IMR-90 (cell line): ENCODE data around the gene TMC3. TPM values are rescaled to one million over a fixed set of nuclear protein-coding genes. Genes with fewer than 3 reads are reported as not detected.

Source experiments
- ATAC-seq: fragments of 200-7000 bp; cut with Tn5 transposase; 2 replicates; pipeline ENCODE4 v1.9.1; 2020; ENCODE audit warnings: low read depth, mild to moderate bottlenecking, moderate library complexity
- BruUV-seq: library from RNA; stranded (reverse); fragments of 400-500 nt; replicated peaks from 2 replicates; lab custom pipeline; 2021; lab: Mats Ljungman, UMichigan
- CTCF ChIA-PET: fragments of 300-600 bp; formaldehyde crosslinking; extraction: SDS; loops from one replicate; lab custom pipeline; 2021; ENCODE audit warnings: antibody characterized with exemption; lab: Yijun Ruan, JAX
- POLR2A ChIA-PET: fragments of 300-600 bp; sonication (Branson Sonifier 250); formaldehyde crosslinking; loops from one replicate; lab custom pipeline; 2022; ENCODE audit warnings: antibody characterized with exemption; ENCODE audit not compliant: unreplicated experiment; lab: Charles Lee
- DNase-seq: peaks from one replicate; pipeline ENCODE4 v3.0.0; 2013
- H2AFZ ChIP-seq: replicated peaks from 2 replicates; pipeline ENCODE3; 2013; ENCODE audit warnings: low read length, mild to moderate bottlenecking; ENCODE audit not compliant: poor library complexity
- H2AK5ac ChIP-seq: 2 replicates; pipeline ENCODE4 v1.6.1; 2013; ENCODE audit warnings: low read depth, low read length, inconsistent platforms
- H2AK9ac ChIP-seq: replicated peaks from 2 replicates; pipeline ENCODE3; 2013; ENCODE audit warnings: mild to moderate bottlenecking, low read depth, low read length, moderate library complexity; ENCODE audit not compliant: poor library complexity
- H2BK120ac ChIP-seq: 2 replicates; pipeline ENCODE4 v1.6.1; 2013; ENCODE audit warnings: low read depth, low read length, inconsistent platforms
- H2BK15ac ChIP-seq: 3 replicates; pipeline ENCODE4 v1.6.1; 2013; ENCODE audit warnings: low read depth, low read length, inconsistent platforms
- H2BK20ac ChIP-seq: 2 replicates; pipeline ENCODE4 v1.6.1; 2013; ENCODE audit warnings: low read depth, mild to moderate bottlenecking, inconsistent platforms, low read length, moderate library complexity
- H2BK5ac ChIP-seq: 2 replicates; pipeline ENCODE4 v1.6.1; 2013; ENCODE audit warnings: mild to moderate bottlenecking, low read depth, low read length, inconsistent platforms; ENCODE audit not compliant: poor library complexity, severe bottlenecking
- H3K14ac ChIP-seq: replicated peaks from 2 replicates; pipeline ENCODE4 v1.6.1; 2013; ENCODE audit warnings: low read depth, low read length, inconsistent platforms
- H3K18ac ChIP-seq: 2 replicates; pipeline ENCODE4 v1.6.1; 2013; ENCODE audit warnings: low read depth, low read length, control low read depth
- H3K23ac ChIP-seq: 2 replicates; pipeline ENCODE4 v1.6.1; 2013; ENCODE audit warnings: low read depth, low read length, inconsistent platforms
- H3K27ac ChIP-seq: 2 replicates; pipeline ENCODE4 v1.5.1; 2013; ENCODE audit warnings: mild to moderate bottlenecking, control low read depth, low read length; ENCODE audit not compliant: insufficient read depth
- H3K27me3 ChIP-seq: 2 replicates; pipeline ENCODE4 v1.6.1; 2013; ENCODE audit warnings: low read length; ENCODE audit not compliant: control insufficient read depth, insufficient read depth
- H3K36me3 ChIP-seq: 2 replicates; pipeline ENCODE4 v1.6.1; 2013; ENCODE audit warnings: low read length, mixed read lengths; ENCODE audit not compliant: control insufficient read depth, insufficient read depth
- H3K4ac ChIP-seq: 2 replicates; pipeline ENCODE4 v1.6.1; 2013; ENCODE audit warnings: low read depth, low read length, inconsistent platforms
- H3K4me1 ChIP-seq: 2 replicates; pipeline ENCODE4 v1.6.1; 2013; ENCODE audit warnings: low read length, mixed read lengths; ENCODE audit not compliant: control insufficient read depth, insufficient read depth
- H3K4me2 ChIP-seq: 2 replicates; pipeline ENCODE4 v1.6.1; 2013; ENCODE audit warnings: low read depth, mild to moderate bottlenecking, control low read depth, low read length, moderate library complexity
- H3K4me3 ChIP-seq: 2 replicates; pipeline ENCODE4 v1.5.1; 2013; ENCODE audit warnings: low read depth, mild to moderate bottlenecking, control low read depth, low read length, moderate library complexity; ENCODE audit not compliant: insufficient read depth
- H3K56ac ChIP-seq: 2 replicates; pipeline ENCODE4 v1.6.1; 2013; ENCODE audit warnings: low read length, inconsistent platforms; ENCODE audit not compliant: insufficient read depth; ENCODE audit errors: extremely low read depth
- H3K79me1 ChIP-seq, 2 experiments: 2 replicates each; pipeline ENCODE4 v1.6.1; 2013; ENCODE audit warnings: low read length in 2 of 2, inconsistent platforms in 1 of 2, low read depth in 1 of 2
- H3K9ac ChIP-seq: 2 replicates; pipeline ENCODE4 v1.6.1; 2013; ENCODE audit warnings: low read depth, low read length, control low read depth
- H3K9me1 ChIP-seq: 2 replicates; pipeline ENCODE4 v1.6.1; 2013; ENCODE audit warnings: low read length, inconsistent platforms; ENCODE audit not compliant: insufficient read depth
- H3K9me3 ChIP-seq: 2 replicates; pipeline ENCODE4 v1.6.1; 2013; ENCODE audit warnings: low read length; ENCODE audit not compliant: control insufficient read depth, insufficient read depth
- H4K20me1 ChIP-seq: 2 replicates; pipeline ENCODE4 v1.6.1; 2013; ENCODE audit warnings: low read length, inconsistent platforms; ENCODE audit not compliant: insufficient read depth
- H4K5ac ChIP-seq: 2 replicates; pipeline ENCODE4 v1.6.1; 2013; ENCODE audit warnings: mild to moderate bottlenecking, low read depth, low read length, control low read depth
- H4K8ac ChIP-seq, 2 experiments: 2 replicates each; pipeline ENCODE4 v1.6.1; 2013; ENCODE audit warnings: low read depth in 2 of 2, low read length in 2 of 2, control low read depth in 1 of 2, inconsistent platforms in 1 of 2
- H4K91ac ChIP-seq: 2 replicates; pipeline ENCODE4 v1.6.1; 2013; ENCODE audit warnings: low read depth, low read length, inconsistent platforms; ENCODE audit not compliant: insufficient read depth
- BHLHE40 ChIP-seq: fragments of 150-350 bp; IDR thresholded peaks from 2 replicates; pipeline ENCODE4 v1.6.1; 2016; ENCODE audit warnings: mild to moderate bottlenecking, low read depth, low read length
- CEBPB ChIP-seq: IDR thresholded peaks from 2 replicates; pipeline ENCODE4 v1.6.1; 2012; ENCODE audit warnings: low read depth, low read length, improper control_type of control experiment
- CHD1 ChIP-seq: IDR thresholded peaks from 2 replicates; pipeline ENCODE4 v1.6.1; 2012; ENCODE audit warnings: low read depth, low read length, improper control_type of control experiment
- CTCF ChIP-seq: conservative IDR thresholded peaks from 2 replicates; pipeline ENCODE4 v1.5.1; 2012; ENCODE audit warnings: mild to moderate bottlenecking, low read depth, low read length, improper control_type of control experiment
- ELK1 ChIP-seq: fragments of 150-350 bp; IDR thresholded peaks from 2 replicates; pipeline ENCODE4 v1.6.1; 2016; ENCODE audit warnings: low read depth, mild to moderate bottlenecking, low read length, moderate library complexity, borderline replicate concordance
- FOS ChIP-seq: fragments of 150-350 bp; IDR thresholded peaks from 2 replicates; pipeline ENCODE4 v1.6.1; 2016; ENCODE audit warnings: low read depth, low read length
- MAFK ChIP-seq: IDR thresholded peaks from 2 replicates; pipeline ENCODE4 v1.6.1; 2012; ENCODE audit warnings: low read depth, low read length, improper control_type of control experiment
- MAZ ChIP-seq: IDR thresholded peaks from 2 replicates; pipeline ENCODE4 v1.6.1; 2012; ENCODE audit warnings: low read depth, mild to moderate bottlenecking, low read length, improper control_type of control experiment, moderate library complexity, borderline replicate concordance
- MXI1 ChIP-seq: IDR thresholded peaks from 2 replicates; pipeline ENCODE4 v1.6.1; 2012; ENCODE audit warnings: low read depth, mild to moderate bottlenecking, low read length, moderate library complexity, borderline replicate concordance
- POLR2A ChIP-seq: IDR thresholded peaks from 2 replicates; pipeline ENCODE4 v1.6.1; 2012; ENCODE audit warnings: mild to moderate bottlenecking, low read depth, low read length
- RAD21 ChIP-seq: IDR thresholded peaks from 2 replicates; pipeline ENCODE4 v1.6.1; 2012; ENCODE audit warnings: low read length, improper control_type of control experiment
- RCOR1 ChIP-seq: IDR thresholded peaks from 2 replicates; pipeline ENCODE4 v1.6.1; 2012; ENCODE audit warnings: mild to moderate bottlenecking, low read length, improper control_type of control experiment; ENCODE audit not compliant: insufficient replicate concordance
- RFX5 ChIP-seq: IDR thresholded peaks from 2 replicates; pipeline ENCODE4 v1.8.0; 2012; ENCODE audit warnings: low read depth, mild to moderate bottlenecking, low read length, moderate library complexity
- SMC3 ChIP-seq: fragments of 150-350 bp; IDR thresholded peaks from 2 replicates; pipeline ENCODE4 v1.6.1; 2016; ENCODE audit warnings: low read depth, mild to moderate bottlenecking, antibody characterized with exemption, low read length, moderate library complexity
- WGBS, 2 experiments: methylation state at CpG; one replicate each; pipeline versions ENCODE4 v1.1.5 to v1.1.7; 2013; ENCODE audit warnings: missing lambda C conversion rate in 2 of 2; ENCODE audit not compliant: insufficient read length in 1 of 2; ENCODE audit errors: extremely low coverage in 2 of 2; 5-methylcytosine and 5-hydroxymethylcytosine counted together
- dilution Hi-C: fragments of 300-500 bp; cut with HindIII; formaldehyde crosslinking; loops from one replicate; pipeline ENCODE4 v1.14.3; 2018; ENCODE audit warnings: low sequenced_read_pairs; ENCODE audit not compliant: unreplicated experiment
- in situ Hi-C: fragments of 300-500 bp; cut with MboI; formaldehyde crosslinking; loops from 3 replicates; pipeline ENCODE4 v1.14.3; 2019; ENCODE audit warnings: low sequenced_read_pairs, inconsistent platforms, mixed read lengths
- intact Hi-C: fragments of 100-400 bp; cut with micrococcal nuclease; formaldehyde crosslinking; loops from 2 replicates; pipeline ENCODE4 v1.10.0; 2022
- polyA plus RNA-seq, 3 experiments: library from polyadenylated mRNA; depleted of rRNA; stranded (reverse); fragments of >200 nt; gene quantifications; 2 replicates each; pipeline ENCODE4 v1.2.3, GENCODE V29; 2012; ENCODE audit warnings: low replicate concordance in 1 of 3
- total RNA-seq: library from RNA; depleted of rRNA; stranded (reverse); fragments of >200 nt; gene quantifications from 2 replicates; pipeline ENCODE4 v1.2.3, GENCODE V29; 2012
- TF ChIP-seq, protein P1 (sequence below): fragments of 150-350 bp; IDR thresholded peaks from 2 replicates; pipeline ENCODE4 v1.6.1; 2017; ENCODE audit warnings: mild to moderate bottlenecking, antibody characterized with exemption, low read length, low read depth

The TMC3 gene
- total and polyA plus RNA-seq, 2 of the 4 experiments (the other 2 are of a cell fraction) = not detected

DNA sequence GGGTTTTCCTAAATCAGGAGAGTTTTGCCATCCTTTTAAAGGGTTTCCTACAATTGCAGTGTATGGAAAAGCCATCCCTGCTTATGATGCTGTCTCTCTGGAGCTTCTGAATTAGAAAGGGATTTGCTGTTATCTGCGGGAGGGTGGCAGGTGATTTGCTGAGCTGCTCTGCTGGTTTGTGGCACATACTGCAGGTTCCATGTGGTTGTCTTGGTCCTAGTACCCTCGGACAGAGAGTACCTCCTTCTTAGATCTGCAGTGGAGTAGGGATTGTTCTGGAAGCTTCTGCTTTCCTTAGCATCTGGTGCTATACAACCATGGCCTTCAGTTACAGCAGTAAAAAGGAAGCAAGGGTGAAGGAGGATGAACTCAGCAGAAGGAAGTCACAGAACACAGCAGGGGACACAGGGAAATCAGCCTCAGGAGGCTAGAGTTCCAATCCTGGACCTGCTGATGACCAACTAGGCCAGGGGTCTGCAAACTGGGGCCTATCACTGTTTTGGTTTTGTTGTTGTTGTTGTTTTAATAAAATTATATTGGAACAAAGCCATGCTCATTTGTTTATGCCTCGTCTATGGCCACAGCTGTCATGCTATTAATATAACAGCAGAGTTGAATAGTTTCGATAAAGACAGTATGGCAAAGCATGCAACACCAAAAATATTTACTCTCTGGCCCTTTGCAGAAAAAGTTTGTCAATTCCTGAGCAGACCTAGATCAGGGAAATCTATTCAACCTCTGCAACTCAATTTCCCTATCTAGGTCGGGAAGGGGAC is 89.6 kb downstream of the TMC3 start:
- ATAC-seq (no peak), DNase-seq (no peak)
- Histone ChIP-seq H3K4me2 (no peak overlapping the region), H2BK5ac (no peak overlapping the region), H2AK5ac (no peak overlapping the region), H3K79me1 (no peaks in the 10 kb centered on the region), H4K20me1 (no peaks in the 10 kb centered on the region), H4K8ac (no peak overlapping the region), H4K5ac (no peak overlapping the region), H2BK15ac (no peak overlapping the region), H3K14ac (no peak overlapping the region), H4K91ac (no peak overlapping the region), H3K23ac (no peak overlapping the region), H3K36me3 (peaks cover 28% of the 10 kb centered on the region; the same call in 1 of the 2 replicates), H3K27me3 (no peaks in the 10 kb centered on the region), H3K9me3 (no peaks in the 10 kb centered on the region), H3K18ac (no peak overlapping the region), H3K4ac (no peak overlapping the region), H3K9ac (no peak overlapping the region), H3K56ac (no peak overlapping the region), H3K4me3 (no peak overlapping the region), H2BK20ac (no peak overlapping the region), H2AK9ac (no peak overlapping the region), H2BK120ac (no peak overlapping the region), H3K27ac (no peak overlapping the region), H3K9me1 (0 out of 2 replicates have a peak, but pooled peaks cover 3% of the 10 kb centered on the region), H3K4me1 (no peaks in the 10 kb centered on the region; the same call in 1 of the 2 replicates), H2AFZ (no peak overlapping the region)
- in situ Hi-C loops (loop anchor here (5.0 kb wide), 1 partner anchor 118 kb away; no protein-coding TSS in a partner anchor), dilution Hi-C loops (no loop called here), intact Hi-C loops (no loop called here)
- ChIA-PET CTCF (interaction anchor here (0.9 kb wide), 1 partner anchor 114 kb away, joined by 3 read pairs; no protein-coding TSS in a partner anchor), POLR2A (no interaction called here)
- no TSS peak for BruUV-seq
- WGBS, 2 experiments = 50% methylated on average over 1 of the region's 5 CpGs; no CpG with 5 or more reads in 1 of the 2 experiments
- TF ChIP-seq BHLHE40 (no peak), CTCF (no peak), CEBPB (no peak), FOS (no peak), POLR2A (no peak), MAFK (no peak), MXI1 (no peak), RFX5 (no peak), RCOR1 (no peak), RAD21 (no peak), SMC3 (no peak), ELK1 (no peak), MAZ (no peak), CHD1 (no peak)
- TF ChIP-seq, protein P1, sequence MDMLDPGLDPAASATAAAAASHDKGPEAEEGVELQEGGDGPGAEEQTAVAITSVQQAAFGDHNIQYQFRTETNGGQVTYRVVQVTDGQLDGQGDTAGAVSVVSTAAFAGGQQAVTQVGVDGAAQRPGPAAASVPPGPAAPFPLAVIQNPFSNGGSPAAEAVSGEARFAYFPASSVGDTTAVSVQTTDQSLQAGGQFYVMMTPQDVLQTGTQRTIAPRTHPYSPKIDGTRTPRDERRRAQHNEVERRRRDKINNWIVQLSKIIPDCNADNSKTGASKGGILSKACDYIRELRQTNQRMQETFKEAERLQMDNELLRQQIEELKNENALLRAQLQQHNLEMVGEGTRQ = no peak
